SK-N-MC (cell line): Measurements from ENCODE around the gene ABHD12.

ENCODE experiments used
- EZH2 ChIP-seq: fragments of 200-600 bp; sonication (generic); IDR thresholded peaks from one replicate; pipeline ENCODE4 v1.6.1; 2017; ENCODE audit warnings: antibody characterized with exemption
- POLR2AphosphoS5 ChIP-seq: IDR thresholded peaks from 2 replicates; pipeline ENCODE4 v1.6.1; 2012; ENCODE audit warnings: mild to moderate bottlenecking, low read depth, low read length, borderline replicate concordance

DNA sequence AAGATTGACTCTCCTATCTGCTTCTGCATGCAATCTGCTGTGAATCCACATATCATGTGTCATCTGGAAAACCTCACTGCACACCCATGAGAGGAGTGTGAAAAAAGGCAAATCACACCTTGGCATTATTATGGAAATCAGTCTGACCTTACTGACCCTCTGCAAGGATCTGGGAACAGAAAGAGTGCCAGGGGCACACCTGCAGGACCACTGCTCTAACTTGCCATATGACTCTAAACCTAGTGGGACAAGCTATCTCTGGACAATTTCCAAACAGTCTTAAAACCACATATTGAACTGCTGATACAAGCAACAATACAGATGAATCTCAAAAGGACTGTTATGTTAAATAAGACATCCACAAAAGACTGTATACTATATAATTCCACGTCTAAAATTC, 50.3 kb downstream of the ABHD12 start:
- TF ChIP-seq POLR2AphosphoS5 (no peak), EZH2 (no peak)
